B cell (primary cell): ENCODE measurements around the gene SLC38A1. TPM values are rescaled to one million over a fixed set of nuclear protein-coding genes. Genes with fewer than 3 reads are reported as not detected.

ENCODE experiments used
- ATAC-seq: fragments of 200-7000 bp; cut with Tn5 transposase; one replicate; pipeline ENCODE4 v1.10.0; 2021; ENCODE audit warnings: low read depth, mild to moderate bottlenecking, moderate number of reproducible peaks, moderate library complexity
- CTCF ChIA-PET: fragments of 350-600 bp; sonication (Branson Sonifier 250); formaldehyde crosslinking; loops from one replicate; lab custom pipeline; 2021; ENCODE audit warnings: antibody characterized with exemption, inconsistent platforms; lab: Charles Lee
- POLR2A ChIA-PET: fragments of 350-600 bp; sonication (Branson Sonifier 250); formaldehyde crosslinking; loops from one replicate; lab custom pipeline; 2021; ENCODE audit warnings: antibody characterized with exemption; lab: Charles Lee
- DNase-seq: peaks from one replicate; pipeline ENCODE4 v3.0.0; 2013
- H2AFZ ChIP-seq: 2 replicates; pipeline ENCODE4 v1.6.1; 2012; ENCODE audit warnings: mild to moderate bottlenecking, low read depth, low read length; ENCODE audit not compliant: insufficient read depth, poor library complexity, severe bottlenecking
- H3K27ac ChIP-seq, 2 donors: 1 replicate in 1 of 2; 2 replicates in 1 of 2; pipeline ENCODE4 v1.5.1; 2012 to 2013; ENCODE audit warnings: low read length in 2 of 2, mild to moderate bottlenecking in 2 of 2, moderate library complexity in 1 of 2
- H3K27me3 ChIP-seq, 4 experiments: fragments of 200-600 bp in 1 of 4; sonication (generic) in 1 of 4; replicated peaks in 1 of 4; 1 replicate in 2 of 4; 2 replicates in 2 of 4; pipeline versions ENCODE4 v1.6.1 to v1.7.0; 2013 to 2016; ENCODE audit warnings: low read length in 3 of 4, mild to moderate bottlenecking in 2 of 4, mixed read lengths in 1 of 4, moderate library complexity in 1 of 4; ENCODE audit not compliant: insufficient read depth in 4 of 4, control insufficient read depth in 3 of 4; ENCODE audit errors: control extremely low read depth in 1 of 4
- H3K36me3 ChIP-seq, 2 experiments: replicated peaks in 1 of 2; 1 replicate in 1 of 2; 2 replicates in 1 of 2; pipeline versions ENCODE4 v1.6.1 to v1.7.1; 2013; ENCODE audit warnings: low read length in 1 of 2; ENCODE audit not compliant: insufficient read depth in 2 of 2, control insufficient read depth in 1 of 2; ENCODE audit errors: control extremely low read depth in 1 of 2, extremely low read depth in 1 of 2
- H3K4me1 ChIP-seq, 2 donors: fragments of 200-600 bp in 1 of 2; sonication (generic) in 1 of 2; 1 replicate in 1 of 2; 2 replicates in 1 of 2; pipeline versions ENCODE4 v1.5.1 to v1.6.1; 2013 to 2017; ENCODE audit warnings: low read length in 2 of 2; ENCODE audit not compliant: control insufficient read depth in 2 of 2, insufficient read depth in 2 of 2
- H3K4me2 ChIP-seq: replicated peaks from 2 replicates; pipeline ENCODE3; 2012; ENCODE audit warnings: mild to moderate bottlenecking, low read depth, low read length; ENCODE audit not compliant: poor library complexity, severe bottlenecking
- H3K4me3 ChIP-seq, 5 experiments: fragments of 200-600 bp in 1 of 5; sonication (generic) in 1 of 5; 1 replicate in 3 of 5; 2 replicates in 2 of 5; pipeline versions ENCODE4 v1.5.1 to v1.7.0; 2011 to 2016; ENCODE audit warnings: low read length in 4 of 5, mild to moderate bottlenecking in 4 of 5, low read depth in 2 of 5, control low read depth in 1 of 5, moderate library complexity in 1 of 5; ENCODE audit not compliant: insufficient read depth in 1 of 5; ENCODE audit errors: control extremely low read depth in 1 of 5, extremely low read depth in 1 of 5
- H3K79me2 ChIP-seq: fragments of 200-600 bp; sonication (generic); one replicate; pipeline ENCODE4 v1.6.0; 2016; ENCODE audit warnings: low read length; ENCODE audit not compliant: control insufficient read depth, insufficient read depth
- H3K9ac ChIP-seq: fragments of 200-600 bp; sonication (generic); 2 replicates; pipeline ENCODE4 v1.6.1; 2017; ENCODE audit warnings: mild to moderate bottlenecking, low read length, moderate library complexity
- H3K9me3 ChIP-seq, 3 donors: one replicate each; pipeline versions ENCODE4 v1.6.1 to v1.7.1; 2013; ENCODE audit warnings: low read length in 2 of 3; ENCODE audit not compliant: control insufficient read depth in 2 of 3, insufficient read depth in 1 of 3; ENCODE audit errors: control extremely low read depth in 1 of 3
- H4K20me1 ChIP-seq: 2 replicates; pipeline ENCODE4 v1.6.0; 2012; ENCODE audit warnings: mild to moderate bottlenecking, low read length; ENCODE audit not compliant: insufficient read depth, control insufficient read depth, poor library complexity, severe bottlenecking
- H3K27ac Mint-ChIP-seq: one replicate; pipeline ENCODE4 v1.8.0; 2021; ENCODE audit warnings: mixed read lengths
- H3K27me3 Mint-ChIP-seq: one replicate; pipeline ENCODE4 v1.8.0; 2021; ENCODE audit warnings: mixed read lengths
- H3K4me1 Mint-ChIP-seq: one replicate; pipeline ENCODE4 v1.8.0; 2021; ENCODE audit warnings: mixed read lengths
- H3K4me3 Mint-ChIP-seq: one replicate; pipeline ENCODE4 v1.8.0; 2021; ENCODE audit warnings: mixed read lengths
- H3K9me3 Mint-ChIP-seq: one replicate; pipeline ENCODE4 v1.8.0; 2022; ENCODE audit warnings: mixed read lengths; ENCODE audit not compliant: insufficient read depth
- CTCF ChIP-seq: fragments of 200-600 bp; IDR thresholded peaks from one replicate; pipeline ENCODE4 v1.8.0; 2022; ENCODE audit warnings: antibody characterized with exemption, mild to moderate bottlenecking
- EZH2 ChIP-seq: IDR thresholded peaks from 2 replicates; pipeline ENCODE4 v1.6.1; 2012; ENCODE audit warnings: borderline replicate concordance, low read depth, mild to moderate bottlenecking, moderate library complexity, low read length; ENCODE audit not compliant: insufficient read depth, poor library complexity, severe bottlenecking
- WGBS: methylation state at CpG from one replicate; pipeline ENCODE4 v1.1.5; 2013; ENCODE audit warnings: missing lambda C conversion rate; ENCODE audit not compliant: insufficient coverage; 5-methylcytosine and 5-hydroxymethylcytosine counted together
- intact Hi-C: fragments of 100-400 bp; cut with micrococcal nuclease; formaldehyde crosslinking; loops from one replicate; pipeline ENCODE4 v1.10.0; 2022
- polyA plus RNA-seq: library from polyadenylated mRNA; depleted of rRNA; stranded (reverse); fragments of >200 nt; gene quantifications from 2 replicates; pipeline ENCODE4 v1.2.3, GENCODE V29; 2012
- total RNA-seq, 2 donors: library from RNA; stranded (reverse); fragments of 120-200 nt in 1 of 2; gene quantifications; 1 replicate in 1 of 2; 2 replicates in 1 of 2; pipeline versions ENCODE4 v1.2.3 to v1.2.4, GENCODE V29; 2013 to 2022

The SLC38A1 gene
- total and polyA plus RNA-seq, 2 donors (not counting 1 experiment from before 2014, with no cell fraction given) = 38.1 to 205 TPM

DNA sequence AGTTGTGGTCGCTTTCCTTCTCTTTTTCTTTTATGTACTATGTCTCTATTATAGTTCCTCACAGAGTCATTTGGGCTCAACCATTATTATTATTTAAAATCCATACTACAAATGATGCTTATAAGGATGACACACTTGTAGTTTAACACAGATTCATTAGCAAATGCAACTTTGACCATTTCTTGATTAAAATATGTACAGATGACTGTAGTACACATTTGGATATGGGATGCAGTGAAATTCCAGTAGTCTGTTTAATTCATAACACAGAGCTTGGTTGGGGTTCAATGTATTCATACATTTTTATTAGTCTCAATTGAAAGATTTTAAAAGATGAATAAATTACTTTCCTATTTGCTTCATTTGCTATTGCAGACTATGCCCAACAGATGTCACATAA lies 30.0 kb downstream of the SLC38A1 start:
- peaks cover 59% of the 10 kb centered on the region for H3K4me1 Mint-ChIP-seq
- Histone ChIP-seq H3K79me2 (peaks cover 99% of the 10 kb centered on the region), H4K20me1 (peaks cover 55% of the 10 kb centered on the region), H3K27me3 (no peaks in the 10 kb centered on the region), H3K4me3 (no peak overlapping the region), H3K9ac (no peak overlapping the region), H3K4me2 (no peak overlapping the region), H3K36me3 (peaks cover 25 to 74% of the 10 kb centered on the region in 2 experiments), H3K27ac (peak overlapping the region in 1 of 2 donors; percentile 3), H3K4me1 (peaks cover 20 to 25% of the 10 kb centered on the region in 2 donors), H2AFZ (no peak overlapping the region), H3K9me3 (no peaks in the 10 kb centered on the region)
- CTCF ChIA-PET = interaction anchor here (1.2 kb wide), 1 partner anchor 24 kb away, joined by 3 read pairs; no protein-coding TSS in a partner anchor
- POLR2A ChIA-PET = interaction anchor here (0.7 kb wide), 1 partner anchor 22 kb away, joined by 4 read pairs; no protein-coding TSS in a partner anchor
- TF ChIP-seq EZH2 = no peak
- TF ChIP-seq CTCF = no peak
- WGBS = no CpG with 5 or more reads among the region's 1 CpG
- no peak for ATAC-seq
- no peak for DNase-seq
- H3K27ac Mint-ChIP-seq = peak overlapping the region; percentile 18
- no peaks in the 10 kb centered on the region for H3K27me3 Mint-ChIP-seq
- intact Hi-C loops = no loop called here
- H3K9me3 Mint-ChIP-seq = no peaks in the 10 kb centered on the region
- no peak overlapping the region for H3K4me3 Mint-ChIP-seq

DNA sequence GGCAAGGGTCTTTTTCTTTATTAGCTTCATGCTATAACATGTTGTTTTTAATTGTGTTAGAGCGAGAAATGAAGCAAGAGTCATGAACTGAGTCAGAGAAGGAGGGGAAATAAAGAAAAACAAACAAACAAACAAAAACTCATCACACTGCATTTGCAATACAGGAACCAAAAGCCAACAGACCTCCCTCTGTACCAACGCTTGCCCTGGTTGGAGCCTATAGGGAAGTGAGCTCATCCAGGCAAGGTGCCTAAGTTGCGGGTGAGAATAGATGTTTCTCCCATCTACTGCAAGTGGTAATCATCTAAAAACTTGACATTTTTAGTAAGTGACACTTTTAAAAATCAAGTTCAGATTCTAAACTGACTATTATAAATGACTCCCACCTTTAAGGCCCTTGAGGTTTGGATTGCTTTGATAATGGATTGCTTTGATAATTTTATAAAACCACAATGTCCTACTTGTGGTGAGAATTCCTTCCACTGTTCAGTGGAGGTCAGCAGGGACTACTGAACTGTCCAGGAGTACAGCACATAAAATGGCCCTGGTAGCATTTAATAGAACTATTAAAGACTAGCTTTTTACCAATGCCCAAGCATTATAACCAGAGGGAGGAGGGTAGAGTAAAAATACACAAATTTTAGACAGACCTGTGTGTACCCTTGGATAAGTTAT lies 31.3 kb downstream of the SLC38A1 start:
- no peak overlapping the region for H3K27ac Mint-ChIP-seq
- Histone ChIP-seq H3K9me3 (no peaks in the 10 kb centered on the region), H3K9ac (no peak overlapping the region), H3K36me3 (peaks cover 25 to 72% of the 10 kb centered on the region in 2 experiments), H2AFZ (no peak overlapping the region), H3K4me3 (no peak overlapping the region), H4K20me1 (peaks cover 47% of the 10 kb centered on the region), H3K27me3 (no peaks in the 10 kb centered on the region), H3K4me1 (peaks cover 25 to 26% of the 10 kb centered on the region in 2 donors), H3K79me2 (peaks cover 99% of the 10 kb centered on the region), H3K4me2 (peak overlapping the region; percentile 13), H3K27ac (peak overlapping the region in 1 of 2 donors; percentile 3)
- H3K9me3 Mint-ChIP-seq = no peaks in the 10 kb centered on the region
- intact Hi-C loops = no loop called here
- WGBS = no CpG with 5 or more reads among the region's 3 CpGs
- ATAC-seq = no peak
- peaks cover 58% of the 10 kb centered on the region for H3K4me1 Mint-ChIP-seq
- ChIA-PET POLR2A (no interaction called here), CTCF (interaction anchor here (0.8 to 1.2 kb wide), 2 partner anchors 23 to 84 kb away, joined by 3 read pairs; no protein-coding TSS in a partner anchor)
- no peak for DNase-seq
- TF ChIP-seq CTCF (no peak), EZH2 (no peak)
- H3K4me3 Mint-ChIP-seq = no peak overlapping the region
- no peaks in the 10 kb centered on the region for H3K27me3 Mint-ChIP-seq
